PC-3 (cell line): ENCODE data around the gene ATXN7L3B.

Source experiments
- CTCF ChIP-seq: fragments of 300-600 bp; sonication (generic); conservative IDR thresholded peaks from 2 replicates; pipeline ENCODE4 v1.5.1; 2017; ENCODE audit warnings: antibody characterized with exemption, low read depth, mild to moderate bottlenecking, low read length
- EZH2phosphoT487 ChIP-seq: fragments of 300-600 bp; sonication (generic); IDR thresholded peaks from 2 replicates; pipeline ENCODE4 v1.6.1; 2018; ENCODE audit warnings: mild to moderate bottlenecking, antibody characterized with exemption, low read length, borderline replicate concordance

GRCh38 chr12:74579981-74580380 lies 42.3 kb downstream of the ATXN7L3B start:
- TF ChIP-seq CTCF = no peak
- no peak for TF ChIP-seq EZH2phosphoT487
